GM23338 (cell line): ENCODE data around the gene TAOK1.
"Not testable (repeated sequence)": the region's sequence is repeated elsewhere in the genome, so short reads cannot be mapped to it uniquely, and the experiment has no call there.

Experiments
- CREB1 ChIP-seq: fragments of 250-450 bp; sonication (Bioruptor Pico); IDR thresholded peaks from 2 replicates; pipeline ENCODE4 v1.5.0; 2020; ENCODE audit warnings: low read depth, mild to moderate bottlenecking, moderate library complexity
- CTCF ChIP-seq, 2 experiments: fragments of 200-600 bp in 1 of 2; sonication (generic) in 1 of 2; conservative IDR thresholded peaks; 2 replicates each; pipeline versions ENCODE4 v1.5.1 to v1.6.1; 2016 to 2017; ENCODE audit warnings: antibody characterized with exemption in 2 of 2, low read depth in 2 of 2, mild to moderate bottlenecking in 2 of 2, moderate library complexity in 1 of 2
- EZH2 ChIP-seq: fragments of 200-600 bp; sonication (generic); IDR thresholded peaks from one replicate; pipeline ENCODE4 v1.8.0; 2017; ENCODE audit warnings: antibody characterized with exemption, mild to moderate bottlenecking, low read depth; ENCODE audit not compliant: unreplicated experiment
- EZH2phosphoT487 ChIP-seq: fragments of 200-600 bp; sonication (generic); IDR thresholded peaks from one replicate; pipeline ENCODE4 v1.8.1; 2018; ENCODE audit warnings: antibody characterized with exemption; ENCODE audit not compliant: unreplicated experiment
- REST ChIP-seq: IDR thresholded peaks from one replicate; pipeline ENCODE4 v1.6.1; 2018; ENCODE audit warnings: antibody characterized with exemption; ENCODE audit not compliant: unreplicated experiment

- not testable (repeated sequence) for TF ChIP-seq CTCF (conservative IDR thresholded peaks at IDR 0.05; ENCODE audit: low read depth in 2 of 2); CREB1 (CRISPR knock-in tag); EZH2; EZH2phosphoT487; REST
Measured at GRCh38 chr17:29473437-29473836, 83.3 kb downstream of the TAOK1 start.
